Measurements from ENCODE around the gene BOD1L2.

BOD1L2 gene

GRCh38 chr18:57150828-57151227 is 3.9 kb downstream of the BOD1L2 start:
- no peak for DNase-seq

DNA sequence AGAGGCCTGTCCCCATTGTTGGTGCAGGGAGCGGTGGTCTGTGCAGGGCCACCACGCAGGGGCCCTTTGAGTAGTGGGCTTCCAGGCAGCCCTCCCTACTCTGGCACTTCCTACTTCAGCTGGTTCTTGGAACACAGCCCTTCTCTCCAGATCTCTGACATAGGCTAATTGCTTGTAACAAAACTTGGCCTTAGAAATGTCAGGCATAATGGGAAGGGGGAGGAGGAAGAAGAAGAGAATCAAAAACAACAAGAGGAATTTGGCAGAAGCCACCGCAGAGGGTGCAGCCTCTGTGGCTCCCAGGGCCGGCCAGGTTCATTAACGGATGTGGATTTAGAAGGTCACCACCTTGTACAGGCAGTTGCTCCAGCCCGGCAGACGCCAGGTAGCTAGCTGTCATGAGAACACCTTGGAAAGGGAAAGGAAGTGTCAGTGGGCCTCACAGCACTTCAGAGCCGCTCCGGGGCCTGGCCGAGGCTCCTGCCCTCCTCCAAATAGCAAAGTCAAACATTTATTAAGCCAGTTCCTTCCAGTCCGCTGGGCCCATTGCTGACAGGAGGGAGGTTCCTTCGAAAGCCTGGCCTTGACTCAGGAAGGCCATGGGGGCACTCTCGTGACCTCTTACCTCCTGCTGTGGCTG is 7.4 kb downstream of the BOD1L2 start:
- no peak for DNase-seq

GRCh38 chr18:57164401-57164800 is 17.5 kb downstream of the BOD1L2 start:
- DNase-seq: no peak

DNA sequence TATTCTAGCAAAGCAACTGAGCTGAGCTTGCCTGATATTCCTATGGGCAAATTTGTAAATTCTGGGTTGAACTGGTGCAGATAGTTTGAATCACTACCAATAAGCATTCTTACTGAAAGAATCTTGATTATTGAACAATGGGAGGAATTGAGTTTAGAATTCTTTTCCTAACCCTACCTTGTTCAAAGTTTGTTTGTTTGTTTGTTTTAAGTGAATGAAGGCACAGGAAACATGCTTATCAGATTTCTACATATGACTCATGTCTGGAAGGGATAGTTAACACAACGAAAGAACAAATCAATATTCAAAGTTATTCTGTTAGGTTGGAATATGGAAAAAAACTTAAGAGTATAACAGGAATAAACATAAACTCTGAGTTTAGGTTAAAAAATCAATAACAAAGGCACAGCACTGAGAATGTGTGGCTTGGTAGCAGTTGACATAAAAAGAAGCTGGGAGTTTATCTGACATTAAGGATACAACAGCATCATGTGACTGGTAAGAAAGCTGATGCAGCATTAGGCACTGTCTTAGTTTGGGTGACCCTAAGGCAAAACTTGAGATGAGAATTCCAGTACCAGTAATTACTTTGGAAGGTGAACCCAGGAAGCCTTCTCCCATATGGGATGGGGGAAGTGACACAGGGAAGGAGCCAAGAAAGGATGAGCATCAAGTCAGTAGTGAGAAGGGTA is 20.9 kb downstream of the BOD1L2 start:
- DNase-seq: no peak

DNA sequence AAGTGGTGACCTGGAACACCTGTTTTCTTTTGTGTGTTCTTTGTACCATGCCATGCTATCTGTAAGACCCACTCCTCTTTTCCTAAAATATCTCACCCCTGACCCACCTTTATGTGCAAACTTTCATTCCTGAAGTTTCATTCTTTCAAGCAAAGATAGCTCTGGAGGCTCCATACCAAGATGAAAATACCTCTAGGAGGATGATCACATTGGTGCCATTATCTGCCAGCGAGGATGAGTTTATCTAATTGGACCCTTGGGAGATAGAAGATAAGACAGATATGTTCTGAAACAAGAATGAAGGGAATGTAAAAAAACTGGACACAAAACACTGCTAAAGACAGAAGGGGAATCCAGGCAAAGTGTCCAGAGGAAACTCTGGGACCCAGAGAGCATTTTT is 24.1 kb downstream of the BOD1L2 start:
- DNase-seq: no peak

DNA sequence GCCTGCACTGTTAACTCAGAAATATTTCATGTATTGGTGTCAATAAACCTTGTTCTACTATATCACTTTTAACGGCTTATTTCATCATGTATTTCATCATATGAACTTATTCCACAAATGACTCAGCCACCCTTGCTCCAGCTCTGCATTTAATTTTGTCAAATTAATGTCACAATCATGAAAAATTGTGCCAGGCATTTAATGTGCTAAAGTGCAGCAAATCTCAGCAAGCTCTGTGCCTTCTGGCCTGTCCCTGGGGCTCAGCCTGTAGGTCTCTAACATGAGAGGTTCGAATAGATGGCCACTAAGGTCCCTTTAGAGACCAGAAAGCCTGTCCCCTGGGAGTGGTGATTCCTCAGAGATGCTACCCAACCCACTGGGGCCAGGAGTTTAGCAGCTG is 28.6 kb downstream of the BOD1L2 start:
- no peak for DNase-seq

DNA sequence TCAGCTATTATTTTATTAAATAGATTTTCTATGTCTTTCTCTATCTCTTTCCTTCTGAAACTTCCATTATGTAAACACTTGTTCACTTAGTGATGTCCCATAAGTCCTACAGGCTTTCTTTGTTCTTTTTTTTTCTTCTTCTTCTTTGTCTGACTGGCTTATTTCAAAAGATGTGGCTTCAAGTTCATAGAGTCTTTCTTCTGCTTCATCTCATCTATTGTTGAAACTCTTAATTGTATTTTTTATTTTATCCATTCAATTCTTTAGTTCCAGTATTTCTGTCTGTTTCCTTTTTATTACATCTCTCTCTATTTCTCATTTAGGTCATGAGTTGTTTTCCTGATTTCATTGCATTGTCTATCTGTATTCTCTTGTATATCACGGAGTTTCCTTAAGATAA is 38.5 kb downstream of the BOD1L2 start:
- DNase-seq: no peak

GRCh38 chr18:57188851-57189557 is 42.1 kb downstream of the BOD1L2 start:
- DNase-seq: no peak

- no peak for DNase-seq
These were observed 43.1 kb downstream of the BOD1L2 start for GRCh38 chr18:57190026-57190425.

DNA sequence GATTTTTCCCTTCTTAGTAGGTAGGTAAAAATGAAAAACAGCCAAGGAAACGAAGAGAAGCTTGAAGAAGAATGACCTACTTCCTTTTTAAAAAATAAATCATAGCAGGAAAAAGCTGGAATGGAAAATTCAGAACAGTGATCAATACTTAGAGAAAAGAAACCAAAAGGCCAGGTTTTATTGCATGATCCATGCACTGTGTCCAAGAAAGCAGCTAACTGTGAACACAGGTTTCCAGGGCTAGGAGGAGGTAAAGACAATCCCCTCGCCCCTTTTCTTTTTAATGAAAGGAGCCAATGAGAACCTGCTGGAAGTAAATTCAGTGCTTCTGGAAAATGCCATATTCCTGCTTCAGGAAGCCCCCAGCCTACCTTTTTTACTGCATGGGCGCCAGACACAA is 47.2 kb downstream of the BOD1L2 start:
- DNase-seq: no peak

DNA sequence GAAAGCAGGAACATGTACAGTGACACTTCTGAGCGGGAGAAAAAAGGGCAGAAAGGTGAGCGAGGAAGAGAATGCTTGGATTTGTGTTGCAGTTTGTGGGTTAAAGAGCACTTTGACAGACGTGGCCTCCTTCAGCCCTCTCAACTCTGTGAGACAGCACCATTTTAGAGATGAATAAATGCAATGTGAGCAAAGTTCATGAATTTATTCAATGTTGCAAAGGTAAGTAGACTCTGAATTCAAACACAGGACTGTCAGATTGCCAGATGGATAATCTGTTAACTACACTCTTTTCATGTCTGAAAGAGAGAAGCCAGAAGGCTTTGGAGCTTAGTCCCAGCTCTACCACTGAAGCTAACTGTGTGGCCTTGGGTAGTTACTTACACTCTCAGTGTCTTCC is 47.7 kb downstream of the BOD1L2 start:
- no peak for DNase-seq

DNA sequence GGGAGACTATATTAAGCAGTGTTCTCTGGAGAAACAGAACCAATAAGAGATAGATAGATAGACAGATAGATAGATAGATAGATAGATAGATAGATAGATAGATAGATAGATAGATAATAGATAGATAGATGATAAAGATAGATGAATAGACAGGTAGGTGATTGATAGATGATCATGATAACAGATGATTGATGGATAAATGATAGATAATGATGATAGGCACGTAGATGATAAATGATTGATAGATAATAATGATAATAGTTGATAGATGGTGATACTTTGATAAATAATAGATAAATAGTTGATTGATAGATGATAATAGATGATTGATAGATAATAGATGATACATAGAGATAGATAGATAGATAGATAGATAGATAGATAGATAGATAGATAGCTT is 48.5 kb downstream of the BOD1L2 start:
- no peak for DNase-seq

GRCh38 chr18:57197261-57197660 is 50.4 kb downstream of the BOD1L2 start:
- no peak for DNase-seq

DNA sequence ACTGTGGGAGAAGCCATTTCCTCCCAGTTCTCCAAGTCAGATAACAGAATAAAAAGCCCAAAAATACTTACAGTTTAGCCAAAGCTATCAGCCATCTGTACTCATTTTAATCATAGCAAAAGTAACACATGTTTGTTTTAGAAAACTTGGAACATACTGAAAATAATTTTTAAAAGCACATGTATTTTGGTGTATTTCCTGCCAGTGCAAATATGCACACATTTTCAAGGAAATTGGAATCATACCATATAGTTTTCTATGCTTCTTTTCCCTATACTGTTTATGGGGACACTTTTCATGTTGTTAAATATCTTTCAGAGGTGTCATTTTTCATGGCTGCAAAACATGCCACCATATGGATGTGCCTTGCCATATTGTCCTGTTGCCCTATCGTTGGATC is 51.2 kb downstream of the BOD1L2 start:
- no peak for DNase-seq
